ENCODE data around the gene RNF13.
"Not testable (repeated sequence)": the region's sequence is repeated elsewhere in the genome, so short reads cannot be mapped to it uniquely, and the experiment has no call there.

Gene RNF13

GRCh38 chr3:149942409-149942808 is 129.4 kb downstream of the RNF13 start:
- no peak overlapping the region for H3K27ac ChIP-seq
- no peak for DNase-seq (ENCODE audit: low read depth, low spot score)

GRCh38 chr3:149943966-149944365 is 131.0 kb downstream of the RNF13 start:
- DNase-seq (ENCODE audit: low read depth, low spot score); H3K27ac ChIP-seq: not testable (repeated sequence)

DNA sequence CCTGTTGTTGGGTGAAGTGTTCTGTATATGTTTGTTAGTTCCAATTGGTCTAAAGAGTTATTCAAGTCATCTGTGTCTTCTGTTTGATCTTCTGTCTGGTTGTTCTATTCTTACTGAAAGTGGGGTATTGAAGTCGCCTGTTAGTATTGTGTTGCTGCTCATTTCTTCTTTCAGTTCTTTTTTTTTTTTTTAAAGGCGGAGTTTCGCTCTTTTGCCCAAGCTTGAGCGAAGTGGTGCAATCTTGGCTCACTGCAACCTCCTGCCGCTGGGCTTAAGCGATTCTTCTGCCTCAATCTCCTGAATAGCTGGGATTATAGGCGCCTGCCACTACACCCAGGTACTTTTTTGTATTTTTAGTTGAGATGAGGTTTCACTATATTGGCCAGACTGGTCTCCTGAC is 134.2 kb downstream of the RNF13 start:
- no peak for DNase-seq (ENCODE audit: low read depth, low spot score)
- no peak overlapping the region for H3K27ac ChIP-seq

GRCh38 chr3:149949181-149949580 is 136.2 kb downstream of the RNF13 start:
- H3K27ac ChIP-seq = no peak overlapping the region
- no peak for DNase-seq (ENCODE audit: low read depth, low spot score)

GRCh38 chr3:149954812-149955211 is 141.8 kb downstream of the RNF13 start:
- H3K27ac ChIP-seq = no peak overlapping the region
- DNase-seq (ENCODE audit: low read depth, low spot score) = no peak

- DNase-seq (ENCODE audit: low read depth, low spot score) = no peak
- no peak overlapping the region for H3K27ac ChIP-seq
These were observed 142.4 kb downstream of the RNF13 start for GRCh38 chr3:149955449-149955848.

- H3K27ac ChIP-seq = peak overlapping the region; percentile 27
- DNase-seq (ENCODE audit: low read depth, low spot score) = no peak
These were observed 144.5 kb downstream of the RNF13 start for GRCh38 chr3:149957361-149958125.

- DNase-seq (ENCODE audit: low read depth, low spot score) = peak; percentile 24
- peak overlapping the region; percentile 27 for H3K27ac ChIP-seq
These were observed 145.3 kb downstream of the RNF13 start for GRCh38 chr3:149958171-149958796.

- no peak for DNase-seq (ENCODE audit: low read depth, low spot score)
- no peak overlapping the region for H3K27ac ChIP-seq
These were observed 146.4 kb downstream of the RNF13 start for GRCh38 chr3:149959443-149959842.

- DNase-seq (ENCODE audit: low read depth, low spot score) = no peak
- H3K27ac ChIP-seq = no peak overlapping the region
These were observed 150.5 kb downstream of the RNF13 start for GRCh38 chr3:149963485-149963884.

DNA sequence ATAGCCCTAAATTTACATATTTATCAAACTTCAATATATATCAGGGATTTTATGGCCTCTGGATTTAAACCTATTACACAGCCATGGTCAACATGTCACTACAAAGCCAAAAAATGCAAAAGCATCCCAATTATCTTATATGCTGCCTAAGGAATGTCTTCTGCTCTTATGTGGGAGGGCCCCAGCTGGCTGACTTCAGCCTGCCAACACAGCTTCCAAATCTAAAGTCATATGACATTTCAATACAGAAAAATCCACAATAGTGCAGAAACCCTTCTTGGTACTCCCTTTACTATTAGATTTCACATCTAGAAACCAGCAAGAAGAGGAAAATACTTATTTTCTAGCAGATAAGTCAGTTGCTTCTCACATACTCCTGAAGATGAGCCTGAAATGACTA is 151.3 kb downstream of the RNF13 start:
- DNase-seq (ENCODE audit: low read depth, low spot score) = no peak
- H3K27ac ChIP-seq = no peak overlapping the region

DNA sequence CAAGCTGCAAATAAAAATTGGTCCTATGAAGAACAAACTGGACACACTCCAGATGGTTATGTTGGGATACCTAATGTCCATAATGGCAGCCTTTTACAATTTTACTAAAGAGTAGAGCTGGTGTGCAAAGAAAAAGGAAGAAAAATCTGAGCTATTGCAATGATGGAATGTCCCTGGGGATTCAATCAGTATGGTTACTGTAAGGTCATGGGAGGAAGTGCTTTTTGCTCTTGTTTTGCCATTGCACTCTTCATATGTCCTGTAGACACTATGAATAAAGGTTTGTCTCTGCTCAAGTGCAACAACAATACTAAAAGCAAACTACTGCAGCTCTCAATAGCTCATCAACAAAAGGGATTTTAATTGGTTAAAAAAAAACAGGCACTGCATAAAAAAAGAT is 152.3 kb downstream of the RNF13 start:
- DNase-seq (ENCODE audit: low read depth, low spot score) = no peak
- no peak overlapping the region for H3K27ac ChIP-seq

DNA sequence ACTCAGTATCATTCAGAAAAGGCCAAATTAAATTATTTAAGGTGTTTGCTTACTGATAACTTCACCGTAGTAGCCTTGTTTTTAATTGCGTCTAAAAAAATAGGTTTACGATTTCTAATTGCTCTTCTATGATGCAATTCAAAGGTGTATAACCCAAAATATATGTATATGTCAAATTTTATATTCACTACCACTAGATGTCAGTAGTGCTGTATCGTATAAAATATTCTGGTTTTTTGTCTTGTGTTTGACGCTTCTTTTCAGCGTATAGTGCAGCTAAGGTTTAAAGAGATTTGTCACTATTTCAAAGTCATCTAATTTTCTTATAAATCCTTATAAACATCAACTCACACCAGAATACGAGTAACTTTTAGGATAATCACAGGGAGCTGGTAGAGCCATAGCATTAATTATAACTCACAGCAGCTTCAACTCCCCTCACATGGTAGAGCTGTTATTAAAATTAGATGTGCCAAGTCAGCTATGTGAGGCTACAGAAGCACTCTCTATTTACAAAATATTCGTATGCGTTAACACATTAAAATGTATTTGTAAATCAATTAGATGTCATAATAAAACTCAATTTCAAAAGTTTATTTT is 154.2 kb downstream of the RNF13 start:
- peak overlapping the region; percentile 79 for H3K27ac ChIP-seq
- no peak for DNase-seq (ENCODE audit: low read depth, low spot score)

GRCh38 chr3:149968216-149968615 is 155.2 kb downstream of the RNF13 start:
- DNase-seq (ENCODE audit: low read depth, low spot score) = no peak

GRCh38 chr3:149969110-149969939 is 156.3 kb downstream of the RNF13 start:
- peak overlapping the region; percentile 79 for H3K27ac ChIP-seq
- DNase-seq (ENCODE audit: low read depth, low spot score) = peak; percentile 27

More at GRCh38 chr3:149968216-149968615, 155.2 kb downstream of the RNF13 start:
- H3K27ac ChIP-seq = peak overlapping the region; percentile 79

DNA sequence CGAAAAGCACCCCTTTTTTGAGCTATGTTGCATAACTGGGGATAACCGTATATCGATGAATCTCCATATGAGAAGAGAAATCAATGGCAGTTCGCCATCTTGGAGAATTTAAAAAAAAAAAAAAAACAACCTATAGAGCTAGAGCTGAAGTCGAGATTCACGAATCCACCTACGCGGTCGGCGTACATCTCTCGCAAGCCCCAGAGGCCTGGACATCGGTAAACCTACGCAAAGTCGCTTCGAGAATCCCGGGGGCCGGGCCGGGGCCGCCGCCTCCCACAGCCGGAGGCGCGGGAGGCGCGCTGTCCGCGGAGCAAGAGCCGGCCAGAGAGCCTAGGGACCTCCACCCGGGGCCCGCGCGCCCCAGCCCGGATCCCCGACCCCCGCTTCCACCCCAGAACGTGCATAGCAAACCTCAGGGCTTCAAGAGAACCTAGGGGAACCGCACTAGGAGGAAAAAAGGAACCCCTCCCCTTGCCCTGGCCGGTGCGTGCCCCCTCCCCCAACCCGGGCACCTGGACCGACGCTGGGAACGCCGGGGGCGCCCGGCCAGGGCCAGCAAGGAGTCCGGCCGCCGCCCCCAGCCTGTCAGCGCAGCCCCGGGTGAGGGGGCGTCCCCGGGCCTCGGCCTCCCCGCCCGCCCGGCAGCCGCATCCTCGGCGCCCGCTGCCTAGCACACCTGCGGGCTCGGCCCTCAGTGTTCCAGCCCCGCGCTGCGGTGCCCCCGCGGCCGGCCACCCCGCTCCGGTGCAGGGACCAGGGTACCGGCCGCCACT is 157.1 kb downstream of the RNF13 start:
- peak; percentile 31 for DNase-seq (ENCODE audit: low read depth, low spot score)
- peak overlapping the region; percentile 79 for H3K27ac ChIP-seq

DNA sequence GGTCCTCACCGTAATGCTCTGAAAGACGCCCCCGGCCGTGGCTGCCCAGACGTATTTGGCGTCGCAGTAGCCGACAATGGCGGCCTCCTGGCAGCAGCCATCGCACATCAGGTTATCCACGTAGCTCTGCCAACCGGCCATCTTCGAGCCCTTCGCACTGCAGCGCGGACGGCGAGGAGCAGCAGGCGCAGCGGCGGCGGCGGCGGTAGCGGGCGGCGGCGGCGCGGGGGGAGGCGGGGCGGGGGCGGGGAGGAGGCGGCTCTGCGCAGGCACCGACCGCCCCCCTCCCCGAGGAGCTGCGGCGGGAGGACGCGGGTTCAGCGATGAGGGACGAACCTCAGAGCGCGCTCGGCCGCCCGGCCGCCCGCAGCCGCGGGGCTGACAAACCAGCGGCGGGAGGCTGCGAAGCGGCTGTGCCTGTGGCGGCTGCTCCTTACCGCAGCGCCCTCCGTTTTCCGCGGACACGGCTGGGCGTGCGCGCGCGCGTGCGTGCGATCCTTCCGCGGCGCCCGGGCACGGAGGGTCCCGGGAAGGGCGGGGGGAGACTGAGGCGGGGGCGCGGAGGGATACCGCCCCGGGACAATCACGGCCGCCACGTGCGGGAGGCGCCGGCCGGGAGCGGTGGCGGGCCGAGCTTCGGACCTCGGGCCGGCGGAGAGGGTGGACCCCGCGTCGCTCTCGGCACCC is 157.8 kb downstream of the RNF13 start, which contains the start of gene PFN2:
TSS of gene PFN2 (minus strand) at position 180 of the 687 bp plus-strand sequence. CDS start at position 141, 39 bp downstream.
- peak within 1 kb of the TSS; percentile 79 for H3K27ac ChIP-seq
- no peak for DNase-seq (ENCODE audit: low read depth, low spot score)

GRCh38 chr3:149971403-149972075 is 158.5 kb downstream of the RNF13 start:
- H3K27ac ChIP-seq = peak overlapping the region; percentile 79
- no peak for DNase-seq (ENCODE audit: low read depth, low spot score)

DNA sequence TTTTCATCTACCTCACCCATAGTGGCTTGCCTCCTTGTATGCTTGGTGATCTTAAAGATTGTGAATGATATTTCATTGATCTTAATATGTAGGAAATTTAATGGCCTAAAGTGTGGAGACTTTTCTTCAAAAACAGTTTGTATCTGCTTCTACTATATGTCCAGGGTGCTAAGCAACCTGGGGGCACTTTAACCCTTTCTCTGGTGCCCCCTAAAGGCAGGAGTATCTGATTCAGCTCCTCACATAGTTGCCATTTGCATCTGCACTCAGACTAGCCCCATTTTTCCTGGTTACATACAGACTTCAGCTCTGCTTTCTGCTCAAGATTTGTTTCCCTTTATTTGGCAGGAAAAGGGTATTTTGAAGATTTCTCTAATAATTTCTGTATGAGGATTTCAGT is 162.9 kb downstream of the RNF13 start:
- no peak overlapping the region for H3K27ac ChIP-seq
- no peak for DNase-seq (ENCODE audit: low read depth, low spot score)
